HG03439 (cell line): ENCODE results near the gene DIS3L2.
"Not testable (repeated sequence)": the region's sequence is repeated elsewhere in the genome, so short reads cannot be mapped to it uniquely, and the experiment has no call there.

ENCODE experiments used
- ATAC-seq: cut with Tn5 transposase; IDR thresholded peaks from one replicate; pipeline ENCODE4 v1.9.1; 2021; ENCODE audit warnings: mild to moderate bottlenecking, moderate library complexity; ENCODE audit not compliant: unreplicated experiment

Gene DIS3L2

DNA sequence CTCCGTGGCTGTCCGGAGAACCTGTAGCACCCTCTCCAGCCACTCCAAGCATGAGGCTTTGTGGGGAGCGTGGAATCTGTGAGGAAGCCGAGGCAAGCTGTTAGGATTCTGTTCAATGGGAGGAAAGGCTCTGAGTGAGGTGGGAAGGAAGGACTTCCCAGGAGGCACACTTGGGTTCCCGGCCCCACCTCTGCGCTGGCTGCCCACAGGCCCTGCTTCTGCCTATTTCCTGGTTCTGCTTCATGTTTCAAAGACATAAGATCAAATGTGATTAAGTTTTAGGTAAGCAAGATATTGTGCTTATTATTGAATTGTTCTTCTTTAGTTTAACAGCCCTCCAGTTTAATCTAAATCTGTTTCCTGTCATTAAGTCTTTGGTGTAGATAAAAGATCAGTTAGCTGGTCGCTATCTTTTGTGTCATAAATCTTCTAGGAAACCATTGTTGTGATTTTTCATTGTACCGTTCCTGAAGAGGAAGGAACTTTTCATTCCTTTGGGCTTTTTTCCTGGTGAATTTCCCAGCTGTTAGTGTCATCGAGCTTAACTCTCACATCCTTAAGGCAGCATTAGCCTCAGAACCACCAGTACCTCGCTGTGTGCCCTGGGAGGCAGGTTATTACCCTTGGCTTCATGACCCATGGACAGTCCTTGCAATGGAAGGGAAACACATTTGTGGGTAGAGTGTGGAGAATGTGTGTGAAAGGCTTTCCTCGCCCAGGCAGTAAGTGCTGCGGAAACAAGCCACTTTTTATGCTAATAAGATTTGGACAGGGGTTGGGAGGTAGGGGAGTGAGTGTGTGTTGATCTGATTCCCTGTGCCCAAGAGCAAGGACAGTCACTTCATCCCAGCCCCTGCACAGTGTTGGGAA, 355.2 kb downstream of the DIS3L2 start:
- ATAC-seq, result no peak

DNA sequence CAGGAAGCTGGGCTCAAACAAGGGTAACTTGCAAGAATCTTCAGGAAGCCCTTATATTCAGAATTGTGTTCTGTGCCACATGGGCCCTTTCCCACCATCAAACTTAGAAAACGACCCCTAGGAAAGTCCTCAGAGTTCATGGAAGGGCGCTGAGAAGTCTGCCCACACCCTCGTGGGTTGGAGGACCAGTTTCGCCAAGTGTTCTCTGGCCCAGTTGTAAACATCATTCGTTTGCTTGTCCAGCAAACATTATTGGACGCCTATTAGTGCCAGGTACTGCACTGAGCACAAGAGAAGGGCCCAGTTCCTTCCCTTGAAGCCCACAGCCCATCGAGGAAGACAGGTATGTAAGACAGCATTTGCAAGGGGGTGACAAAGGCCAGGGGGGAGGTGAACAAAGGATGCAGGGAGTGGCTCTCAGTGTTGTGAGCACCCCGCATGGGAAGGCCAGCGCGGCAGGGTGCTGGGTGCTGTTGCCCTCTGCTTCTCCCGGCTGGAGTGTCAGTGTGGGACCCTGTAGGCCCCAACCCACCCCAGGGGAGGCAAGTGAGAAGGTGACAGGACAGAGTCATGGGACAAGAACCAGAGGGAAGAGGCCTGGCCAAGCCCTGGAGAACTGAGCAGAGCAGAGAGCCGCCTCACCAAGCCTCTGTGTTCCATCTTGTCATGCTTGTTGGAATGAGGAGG, 356.8 kb downstream of the DIS3L2 start:
- ATAC-seq, result no peak

DNA sequence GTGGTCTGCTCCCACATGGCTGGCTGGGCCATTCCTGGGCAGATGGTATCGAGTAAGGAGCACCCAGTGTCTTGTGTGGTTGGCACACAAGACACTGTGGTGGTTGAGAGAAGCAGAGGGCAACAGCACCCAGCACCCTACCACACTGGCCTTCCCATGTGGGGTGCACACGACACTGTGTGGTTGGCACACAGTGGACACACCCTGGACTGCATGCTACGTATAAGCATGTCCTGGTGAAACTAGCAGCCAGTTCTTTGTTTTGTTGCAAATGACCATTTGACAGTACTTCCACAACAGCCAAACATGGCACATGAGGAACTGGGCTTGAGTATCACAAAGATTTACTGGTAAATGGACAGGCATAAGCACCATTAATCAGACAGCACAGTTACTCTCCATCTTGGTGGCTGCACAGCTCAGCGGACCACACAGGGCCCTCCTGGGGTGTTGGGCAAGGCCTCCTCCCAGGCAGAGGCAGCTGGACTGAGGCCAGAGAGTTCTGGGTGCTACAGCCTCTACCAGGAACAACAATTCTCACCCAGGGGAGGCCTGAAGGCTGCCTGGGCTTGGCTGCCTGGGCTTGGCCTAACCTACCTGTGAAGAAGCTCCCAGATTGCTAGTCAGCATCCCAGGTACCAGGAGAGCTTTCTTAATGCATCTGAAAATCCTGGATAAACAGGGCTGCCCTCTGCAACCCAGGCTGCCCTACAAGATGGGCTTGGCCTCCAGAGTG, 357.7 kb downstream of the DIS3L2 start:
- ATAC-seq, result no peak

DNA sequence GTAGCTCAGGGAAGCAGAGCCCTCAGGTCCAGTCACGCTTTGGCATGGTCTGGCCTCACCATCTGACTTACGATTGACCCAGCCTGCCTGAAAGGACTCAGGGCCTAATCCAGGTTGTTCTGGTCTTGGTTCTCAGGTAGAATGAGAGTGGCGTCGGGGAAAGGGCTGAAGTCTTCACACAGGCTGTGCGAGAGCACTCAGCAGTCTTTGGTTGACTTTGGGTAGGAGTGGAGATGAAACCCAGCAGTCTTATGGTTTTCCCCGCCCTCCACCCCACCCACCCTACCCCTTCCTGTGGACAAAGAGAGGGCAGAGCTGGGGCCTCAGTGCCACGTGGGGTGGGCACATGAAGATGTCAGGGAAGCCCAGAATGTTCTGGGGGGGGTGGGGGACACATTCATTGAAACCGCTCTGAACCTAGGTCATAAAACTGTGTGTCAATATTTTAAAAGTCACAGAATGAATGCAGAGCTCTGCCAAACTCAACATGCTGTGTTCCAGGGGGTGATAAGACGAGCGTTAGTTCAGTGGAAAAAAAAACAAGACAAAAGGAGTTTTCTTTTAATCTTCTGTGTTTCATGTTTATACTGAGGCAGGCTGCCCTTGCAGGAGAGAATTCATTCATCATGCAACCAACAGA, 358.4 kb downstream of the DIS3L2 start:
- no peak for ATAC-seq

DNA sequence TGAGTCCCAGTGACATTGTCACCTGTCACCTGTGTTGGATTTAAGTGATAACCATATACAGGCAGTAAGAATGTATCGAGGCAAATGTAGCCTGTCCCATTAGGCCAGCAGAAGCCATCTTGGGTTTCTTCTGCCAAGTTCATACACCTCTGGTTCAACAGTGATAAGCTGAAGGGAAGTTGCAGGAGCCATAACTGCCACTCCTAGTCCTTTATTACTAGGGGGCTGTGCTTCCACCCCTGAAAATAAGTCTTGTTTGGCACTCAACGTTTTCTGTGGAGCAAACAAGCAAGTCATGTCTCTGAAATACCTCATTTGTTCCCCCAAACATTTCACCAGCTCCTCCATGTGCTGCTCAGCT, 358.9 kb downstream of the DIS3L2 start:
- ATAC-seq, result no peak

DNA sequence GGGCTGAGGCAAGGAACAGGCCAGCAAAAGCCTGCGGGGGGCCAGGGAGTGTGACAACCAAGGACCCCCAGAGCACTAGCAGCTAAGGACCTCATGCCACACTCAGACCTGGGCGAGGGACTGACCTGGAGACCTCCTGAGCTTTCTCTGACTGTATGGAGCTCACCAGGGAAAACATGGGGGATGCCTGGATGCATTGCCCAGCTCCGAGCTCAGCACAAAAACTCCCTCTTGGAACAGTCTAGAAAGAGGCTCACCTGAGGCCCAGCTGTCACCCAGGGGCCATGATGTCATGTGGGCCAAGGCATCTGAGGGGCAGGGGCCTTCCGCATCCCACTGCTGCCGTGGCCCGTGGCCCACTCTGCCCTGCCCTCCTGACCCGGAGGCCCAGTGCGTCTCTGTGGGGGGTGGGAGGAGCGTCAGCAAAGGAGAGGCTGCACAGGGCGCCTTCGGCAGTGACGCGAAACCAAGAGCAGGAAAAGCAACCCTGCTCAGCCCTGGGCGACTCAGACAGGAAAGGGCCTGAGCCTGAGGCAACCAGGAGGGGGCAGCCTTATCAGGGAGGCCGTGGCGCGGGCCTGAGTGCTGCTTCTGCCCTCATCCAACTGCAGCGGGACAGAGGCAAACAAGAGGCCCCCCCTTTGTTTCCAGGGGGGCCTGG, 359.8 kb downstream of the DIS3L2 start:
- no peak for ATAC-seq

DNA sequence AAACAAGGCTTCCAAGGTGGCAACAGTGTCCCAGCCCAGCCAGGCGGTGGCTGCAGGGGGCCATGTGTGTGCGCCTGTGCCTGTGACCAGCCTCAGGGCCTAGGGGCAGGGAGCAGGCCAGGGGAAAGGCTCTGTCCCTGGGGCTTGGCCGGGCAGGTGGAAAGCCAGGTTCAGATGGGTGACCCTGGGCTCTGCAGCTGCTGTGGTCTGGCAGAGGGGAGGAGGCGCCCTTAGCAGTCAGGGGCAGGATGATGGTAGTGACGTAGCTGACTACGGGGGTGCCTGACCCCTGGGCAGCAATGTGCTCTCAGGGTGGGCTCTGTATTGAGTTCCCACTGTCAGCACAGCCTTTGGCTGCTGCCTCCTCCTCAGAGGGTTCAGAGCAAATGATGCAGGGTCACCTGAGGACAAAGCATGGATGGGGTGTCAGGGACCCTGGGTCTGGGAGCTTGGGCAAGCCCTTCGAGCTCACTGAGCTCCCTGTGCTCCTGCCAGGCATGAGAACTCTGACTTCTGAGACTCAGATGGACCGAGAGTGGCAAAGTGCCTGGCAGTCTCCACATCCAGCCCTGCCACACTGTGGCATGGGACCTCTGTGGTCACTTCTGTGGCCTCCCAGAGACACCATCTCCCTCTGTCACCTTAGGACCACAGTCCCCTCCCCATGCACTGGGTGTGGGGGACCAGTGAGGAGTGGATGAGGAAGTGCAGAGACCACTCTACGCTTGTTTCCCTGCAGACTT, 360.5 kb downstream of the DIS3L2 start:
- ATAC-seq, result no peak

DNA sequence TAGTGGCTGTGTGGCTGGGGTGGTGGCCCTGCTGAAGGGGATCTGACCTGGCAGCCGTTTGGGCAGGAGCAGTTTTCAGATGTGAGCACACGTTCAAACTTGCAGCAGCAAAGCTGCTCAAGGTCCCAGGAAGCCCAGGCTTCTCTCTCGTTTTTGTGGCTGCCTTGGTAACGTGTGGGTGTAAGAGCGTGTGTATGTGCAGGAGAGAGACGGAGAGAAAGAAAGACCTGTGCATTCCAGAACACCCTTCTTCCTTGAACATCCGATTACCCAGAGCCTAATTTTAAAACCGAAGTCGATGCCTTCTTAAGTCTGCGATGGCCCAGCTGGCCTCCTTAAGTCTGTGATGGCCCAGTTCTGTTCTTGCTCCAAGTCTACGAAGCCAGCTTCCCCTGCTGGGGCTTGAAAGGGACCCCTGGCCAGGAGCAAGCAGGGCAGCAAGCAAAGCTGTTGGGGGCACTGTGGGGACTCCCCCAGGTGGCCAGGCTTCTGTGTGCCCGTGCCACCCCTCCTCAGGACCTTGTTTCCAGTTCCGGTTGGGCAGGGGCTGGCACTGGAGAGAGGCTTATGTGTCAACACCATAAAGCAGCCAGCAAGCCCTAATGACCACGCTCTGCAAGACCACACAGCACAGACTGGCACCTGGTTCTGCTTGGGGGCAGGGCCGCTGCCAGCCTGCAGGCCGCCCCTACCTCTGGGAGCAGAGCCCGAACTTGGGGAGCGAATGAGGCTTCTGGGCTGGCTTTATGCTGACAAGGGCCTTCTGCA, 361.2 kb downstream of the DIS3L2 start:
- ATAC-seq, result no peak

DNA sequence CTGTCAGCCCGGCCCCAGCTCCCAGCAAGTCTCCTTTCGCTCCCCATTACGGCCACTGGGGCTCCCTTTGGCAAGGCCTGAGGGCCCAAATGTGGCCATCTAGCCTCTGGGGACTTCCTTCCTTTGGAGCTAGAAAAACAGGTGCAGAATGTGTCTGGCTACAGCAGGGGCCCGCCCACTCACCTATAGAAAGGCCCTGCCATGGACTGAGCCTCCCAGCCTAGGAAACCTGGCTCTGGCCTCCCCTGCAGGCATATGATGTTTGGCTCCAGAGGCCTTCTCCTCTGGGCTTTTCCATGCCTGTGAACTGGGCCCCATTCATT, 361.8 kb downstream of the DIS3L2 start:
- ATAC-seq, result no peak

DNA sequence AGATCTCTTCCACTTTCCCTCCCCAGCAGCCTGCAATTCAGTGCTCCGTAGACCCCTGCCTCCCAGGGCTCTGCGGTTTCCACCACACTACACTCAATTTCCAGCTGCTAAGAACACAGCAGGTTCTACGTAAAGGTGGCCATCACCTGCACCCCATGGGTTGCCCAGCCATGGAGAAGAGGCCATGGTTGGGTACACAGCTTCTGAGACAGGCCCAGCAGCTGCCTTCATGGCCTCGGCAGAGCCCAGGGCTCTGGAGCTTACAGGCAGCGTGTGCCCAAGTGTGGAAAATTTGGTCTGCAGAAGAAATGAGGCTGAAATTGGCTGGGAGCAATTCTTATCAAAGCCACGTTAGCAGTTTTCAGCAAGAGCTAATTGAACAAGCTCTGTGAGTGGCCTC, 362.5 kb downstream of the DIS3L2 start:
- ATAC-seq, result not testable (repeated sequence)

DNA sequence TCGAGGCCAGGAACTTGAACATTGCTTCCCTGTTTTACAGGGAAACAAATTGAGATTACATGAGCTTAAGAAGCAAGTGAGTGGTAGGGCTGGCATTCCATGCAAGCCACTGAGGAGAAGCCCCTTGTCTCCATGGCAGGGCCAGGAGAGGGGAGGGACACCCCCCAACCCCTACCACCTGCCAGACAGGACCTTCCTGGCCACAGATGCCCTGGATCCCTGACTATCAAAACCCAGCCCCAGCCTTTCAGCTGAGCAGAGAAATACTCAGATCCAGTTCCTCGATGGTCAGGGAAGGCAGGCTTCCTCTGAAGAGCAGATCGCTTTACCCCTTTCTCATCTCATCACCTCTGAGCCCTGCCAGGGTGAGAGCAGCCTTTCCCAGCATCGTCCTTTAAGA, 363.3 kb downstream of the DIS3L2 start:
- ATAC-seq, result no peak

DNA sequence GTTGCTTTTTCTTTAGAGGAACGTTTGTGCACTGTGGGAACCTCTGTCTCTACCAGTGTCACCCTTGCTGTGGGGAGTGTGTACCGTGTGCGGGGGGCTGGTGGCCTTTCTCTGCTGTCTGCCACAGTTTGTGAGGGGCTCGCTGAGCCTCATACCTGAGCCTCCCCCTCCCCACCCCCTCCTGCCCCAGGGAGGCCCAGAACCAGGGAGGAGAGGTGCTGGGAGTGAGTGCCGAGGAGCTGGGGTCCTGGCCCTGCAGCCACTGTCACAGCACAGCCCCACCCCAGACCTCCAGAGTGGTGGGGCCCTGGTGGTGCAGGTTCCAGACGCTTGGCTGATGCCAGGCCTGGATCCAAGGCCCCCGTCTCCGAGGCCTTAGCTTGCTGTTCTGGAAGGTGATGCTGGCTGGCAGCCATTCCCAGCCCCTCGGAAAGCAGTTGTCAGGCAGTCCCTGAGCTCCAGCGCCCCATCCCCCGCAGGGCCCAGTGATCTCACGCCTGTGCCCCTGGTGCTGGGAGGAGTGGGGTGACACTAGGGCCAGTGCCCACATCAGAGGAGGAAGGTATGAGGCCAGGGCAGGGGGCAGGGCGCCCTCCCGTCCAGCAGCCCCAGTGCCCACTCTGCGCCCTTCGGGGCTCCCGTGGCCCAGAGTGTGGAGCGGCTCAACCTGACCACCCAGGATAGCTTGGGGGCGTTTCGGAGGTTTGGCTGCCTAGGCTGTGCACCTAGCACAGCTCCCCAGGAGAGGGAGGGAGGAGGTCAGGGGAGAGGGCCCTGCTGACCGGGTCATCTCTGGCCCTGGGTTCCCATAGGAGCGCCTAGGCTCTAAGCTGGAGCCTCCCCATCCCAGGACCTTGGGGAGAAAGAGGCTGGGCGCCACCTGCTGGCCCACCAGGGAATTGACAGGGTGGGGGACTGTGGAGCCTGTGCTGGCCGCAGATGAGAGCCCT, 364.1 kb downstream of the DIS3L2 start:
- ATAC-seq, result peak; percentile 51

DNA sequence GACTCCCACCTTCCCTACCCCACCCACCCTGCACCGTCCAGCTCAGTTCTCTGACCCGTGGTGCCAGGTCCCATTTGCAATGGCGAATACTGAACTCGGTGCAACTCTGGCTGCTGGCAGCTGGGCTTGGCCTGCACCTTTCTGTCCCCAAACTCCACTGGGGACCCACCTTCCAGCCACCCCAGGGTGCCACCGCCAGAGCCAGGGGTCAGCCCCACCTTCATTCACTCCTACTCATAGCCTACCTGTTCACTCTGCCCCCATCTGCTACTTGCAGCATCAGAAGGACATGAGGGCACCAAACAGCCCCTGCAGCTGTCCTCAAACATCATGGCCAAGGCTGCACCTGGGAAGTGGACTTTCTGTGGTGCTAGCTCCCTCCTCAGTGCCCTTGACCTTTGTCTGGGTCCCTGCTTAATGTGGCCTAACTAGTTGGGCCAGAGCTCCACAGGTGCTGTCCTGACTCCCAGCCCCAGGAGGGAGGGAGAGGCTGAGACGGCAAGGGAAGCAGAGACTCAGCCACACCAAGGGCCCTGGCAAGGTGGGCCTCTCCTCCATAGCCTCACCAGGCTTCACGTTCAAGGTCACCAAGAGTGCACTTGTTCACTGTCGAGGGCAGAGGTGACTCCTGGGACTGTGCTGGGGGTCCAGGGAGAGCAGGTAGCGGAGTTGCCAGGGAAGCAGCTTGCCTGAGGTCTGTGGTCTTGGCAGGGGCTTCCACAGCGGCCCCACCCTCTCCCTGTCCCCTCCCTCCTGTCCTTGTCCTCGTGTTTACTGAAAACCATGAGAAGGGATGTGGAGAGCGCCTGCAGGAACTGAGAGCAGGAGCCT, 365.0 kb downstream of the DIS3L2 start:
- ATAC-seq, result not testable (repeated sequence)

DNA sequence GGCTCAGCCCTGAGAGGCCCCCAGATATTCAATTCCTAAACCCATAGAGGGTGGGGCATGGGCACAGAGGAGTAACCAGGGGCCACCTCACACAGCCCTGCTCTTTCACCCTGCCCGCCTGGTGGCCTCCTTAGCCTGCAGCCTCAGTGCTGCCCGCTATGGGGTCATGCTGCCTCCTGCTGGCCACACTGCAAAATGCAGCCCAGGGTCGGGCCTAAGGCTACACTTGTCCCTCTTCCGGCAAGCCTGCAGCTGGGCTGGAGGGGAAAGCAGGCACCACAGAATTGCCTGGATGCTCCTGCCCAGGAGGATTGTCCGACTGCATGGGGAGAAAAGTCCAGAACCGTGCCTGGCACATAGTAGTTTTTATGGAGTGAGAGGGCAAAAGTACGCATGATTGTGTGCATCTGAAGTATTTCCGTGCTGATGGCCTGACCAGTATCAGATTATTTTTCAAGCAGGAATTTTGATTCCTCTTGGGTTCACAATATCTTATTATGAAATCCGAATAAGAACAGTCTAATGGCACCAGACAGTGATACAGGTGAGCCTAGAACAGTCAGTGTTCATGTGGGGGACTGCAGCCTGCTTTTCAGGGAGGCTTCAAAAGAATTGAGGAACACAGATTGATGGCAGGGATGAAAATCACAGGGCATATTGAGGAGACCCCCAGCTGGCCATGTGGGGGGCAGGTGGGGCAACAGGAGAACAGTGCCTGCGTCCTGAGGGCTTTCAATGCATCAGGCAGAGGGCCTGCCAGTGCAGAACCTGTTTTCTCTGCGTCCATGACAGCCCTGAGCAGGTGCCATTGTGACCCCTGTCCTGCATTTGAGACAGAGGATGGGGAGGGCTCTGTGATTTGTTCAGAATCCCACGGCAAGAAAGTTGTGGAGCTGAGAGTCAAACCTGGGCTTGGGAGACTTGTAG, 365.9 kb downstream of the DIS3L2 start:
- peak; percentile 41 for ATAC-seq

DNA sequence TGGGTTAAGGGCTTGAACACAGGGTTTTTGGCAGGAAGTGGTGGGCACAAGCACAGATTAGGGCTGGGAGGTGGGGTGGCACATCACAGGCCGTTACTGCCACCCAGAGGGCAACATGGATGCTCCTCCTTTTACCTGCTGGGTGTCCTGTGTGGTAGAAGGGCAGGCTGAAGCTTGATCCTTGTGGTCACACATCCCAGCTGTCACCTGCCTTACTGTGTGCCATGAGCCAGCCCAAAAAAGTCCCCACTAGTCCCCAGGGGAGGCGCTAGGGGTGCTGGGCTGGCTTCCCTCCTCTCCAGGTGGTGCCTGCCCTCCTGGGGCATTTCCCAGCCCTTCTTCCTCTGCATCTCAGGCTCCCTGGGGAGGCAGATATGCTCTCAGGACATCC, 366.5 kb downstream of the DIS3L2 start:
- ATAC-seq, result no peak
